Fibroblast of skin of right quadriceps (primary cell): ENCODE results near the gene POFUT1.
"Not testable (repeated sequence)": the region's sequence is repeated elsewhere in the genome, so short reads cannot be mapped to it uniquely, and the experiment has no call there.

Experiments used
- DNase-seq: peaks from one replicate; pipeline ENCODE4 v3.0.0-alpha.2; 2013

POFUT1 gene

DNA sequence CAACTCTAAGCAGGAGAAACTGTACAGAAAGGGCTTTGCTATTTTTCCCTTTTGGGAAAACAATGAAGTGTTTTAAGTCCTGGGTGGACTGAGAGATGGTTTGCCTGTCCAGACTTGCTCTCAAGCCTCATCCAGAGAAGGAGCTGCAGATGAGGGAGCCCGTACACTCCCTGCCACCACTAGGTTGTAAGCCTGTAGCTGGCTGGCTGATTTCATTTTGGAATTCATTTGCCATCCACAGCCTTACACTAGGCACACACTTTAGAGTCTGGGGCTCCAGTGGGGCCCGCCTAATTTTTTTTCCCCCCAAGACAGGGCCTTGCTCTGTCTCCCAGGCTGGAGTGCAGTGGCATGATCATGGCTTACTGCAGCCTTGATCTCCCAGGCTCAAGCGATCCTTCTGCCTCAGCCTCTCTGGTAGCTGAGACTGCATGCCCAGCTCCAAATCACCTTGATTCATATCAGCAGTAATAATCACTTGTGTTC, 28.4 kb downstream of the POFUT1 start:
- no peak for DNase-seq

DNA sequence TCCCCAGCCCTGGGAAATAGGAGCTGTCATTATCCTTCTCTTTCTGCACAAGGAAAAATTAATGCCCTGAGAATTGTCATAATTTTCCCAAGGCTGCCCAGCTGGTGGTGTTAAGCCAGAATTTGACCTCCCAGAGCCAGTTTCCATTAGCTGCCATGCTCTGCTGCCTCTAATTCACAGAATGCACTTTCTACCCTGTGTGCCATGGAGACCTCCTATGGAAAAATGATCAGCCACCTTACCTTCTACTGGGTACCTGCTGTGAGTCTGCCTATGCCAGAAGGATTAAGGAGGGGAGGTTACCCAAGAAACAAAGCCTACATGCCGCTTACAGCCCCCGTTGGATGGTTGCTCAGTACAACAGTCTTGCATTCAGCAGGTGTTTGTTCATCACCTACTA, 29.1 kb downstream of the POFUT1 start:
- no peak for DNase-seq

DNA sequence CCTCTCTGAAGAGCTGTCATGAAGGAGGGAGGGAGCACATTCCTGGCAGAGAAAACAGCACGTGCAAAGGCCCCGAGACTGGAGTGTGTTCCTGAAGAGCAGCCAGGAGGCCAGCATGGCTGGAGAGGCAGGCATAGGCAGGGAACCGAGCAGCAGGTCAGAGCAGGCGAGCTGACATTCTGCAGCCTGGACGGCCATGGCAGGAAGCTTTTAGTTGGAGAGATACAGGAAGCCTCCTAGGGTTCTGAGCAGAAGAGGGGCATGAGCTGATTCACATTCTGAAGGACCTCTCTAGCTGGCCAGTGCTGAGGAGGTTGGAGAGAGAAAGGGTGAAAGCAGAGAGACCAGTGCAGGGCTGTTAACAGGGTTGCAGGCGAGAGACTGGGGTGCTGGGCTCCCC, 29.7 kb downstream of the POFUT1 start:
- no peak for DNase-seq

DNA sequence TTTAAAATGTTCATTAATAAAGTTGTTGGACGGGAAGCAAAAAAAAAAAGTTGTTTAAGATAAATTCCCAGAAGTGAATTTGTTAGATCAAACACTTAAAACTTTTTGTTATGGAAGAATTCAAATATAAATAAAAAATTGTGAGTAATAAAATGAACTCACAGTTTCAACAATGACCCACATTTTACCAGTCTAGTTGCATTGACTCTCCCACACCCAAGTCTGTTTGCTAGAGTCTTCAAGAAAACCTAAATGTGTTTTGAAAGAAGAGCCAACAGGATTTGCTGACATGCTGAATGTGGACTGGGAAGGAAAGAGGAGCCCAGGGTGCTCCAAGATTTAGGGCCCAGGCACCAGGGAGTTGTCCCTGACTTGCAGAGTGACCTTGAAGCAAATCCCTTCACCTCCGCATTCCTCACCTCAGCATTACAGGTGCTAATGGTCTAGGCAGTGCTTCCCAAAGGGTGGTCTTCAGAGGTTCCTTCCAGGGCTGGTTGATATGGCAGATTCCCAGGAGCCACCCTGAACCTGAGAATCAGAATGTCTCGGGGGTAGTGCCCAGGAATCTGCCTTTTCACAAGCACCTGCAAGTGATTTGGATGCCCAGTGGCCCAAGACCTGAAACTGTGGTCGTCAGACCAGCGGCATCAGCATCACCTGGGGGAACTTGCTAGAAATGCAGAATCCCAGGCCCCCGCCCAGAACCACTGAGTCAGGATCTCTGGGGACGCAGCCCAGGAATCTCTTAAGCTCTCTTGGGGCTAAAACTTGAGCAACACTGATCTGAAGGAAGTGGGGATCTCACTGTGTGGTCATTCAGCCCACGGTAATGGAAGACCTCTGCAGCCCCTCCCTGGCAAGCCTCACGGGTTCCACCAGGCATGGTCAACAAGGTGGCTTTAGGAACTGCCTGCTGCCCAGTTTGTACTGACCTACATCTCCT, 31.1 kb downstream of the POFUT1 start:
- no peak for DNase-seq

DNA sequence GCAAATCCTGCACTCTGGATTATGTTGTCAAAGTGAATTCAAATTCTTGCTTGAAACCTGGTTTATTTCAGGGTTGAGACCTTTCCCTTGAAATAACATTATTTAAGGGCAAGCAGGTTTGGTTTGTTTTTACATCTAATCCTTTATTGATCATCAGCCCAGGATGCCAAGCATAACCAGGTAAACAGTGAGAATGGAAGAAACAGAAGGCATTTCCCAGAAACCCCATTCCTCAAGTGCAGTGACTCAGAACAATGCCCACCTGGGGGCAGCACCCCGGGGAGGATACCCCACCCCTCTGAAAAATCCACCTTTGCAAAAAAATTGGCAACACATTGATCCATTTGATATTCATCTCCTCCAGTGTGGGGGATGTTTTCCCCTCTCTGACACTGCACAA, 32.5 kb downstream of the POFUT1 start:
- no peak for DNase-seq

DNA sequence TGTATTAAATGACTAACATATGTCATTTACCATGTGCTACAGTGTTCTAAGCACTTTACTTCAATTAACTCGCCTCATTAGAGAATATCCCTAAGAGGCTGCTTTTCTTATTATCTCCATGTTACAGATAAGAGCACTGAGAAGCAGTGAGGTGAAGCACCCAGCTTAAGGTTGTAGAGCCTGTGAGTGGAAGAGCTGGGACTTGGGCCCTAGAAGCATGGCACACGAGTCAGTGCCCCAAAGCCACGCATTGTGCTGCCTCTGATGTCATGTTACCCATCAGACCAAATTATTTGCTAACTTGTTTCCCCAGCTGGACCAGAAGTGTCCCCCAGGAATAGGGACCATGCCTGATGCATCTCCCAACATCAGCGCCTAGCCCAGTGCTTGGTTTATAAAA, 34.1 kb downstream of the POFUT1 start:
- no peak for DNase-seq

DNA sequence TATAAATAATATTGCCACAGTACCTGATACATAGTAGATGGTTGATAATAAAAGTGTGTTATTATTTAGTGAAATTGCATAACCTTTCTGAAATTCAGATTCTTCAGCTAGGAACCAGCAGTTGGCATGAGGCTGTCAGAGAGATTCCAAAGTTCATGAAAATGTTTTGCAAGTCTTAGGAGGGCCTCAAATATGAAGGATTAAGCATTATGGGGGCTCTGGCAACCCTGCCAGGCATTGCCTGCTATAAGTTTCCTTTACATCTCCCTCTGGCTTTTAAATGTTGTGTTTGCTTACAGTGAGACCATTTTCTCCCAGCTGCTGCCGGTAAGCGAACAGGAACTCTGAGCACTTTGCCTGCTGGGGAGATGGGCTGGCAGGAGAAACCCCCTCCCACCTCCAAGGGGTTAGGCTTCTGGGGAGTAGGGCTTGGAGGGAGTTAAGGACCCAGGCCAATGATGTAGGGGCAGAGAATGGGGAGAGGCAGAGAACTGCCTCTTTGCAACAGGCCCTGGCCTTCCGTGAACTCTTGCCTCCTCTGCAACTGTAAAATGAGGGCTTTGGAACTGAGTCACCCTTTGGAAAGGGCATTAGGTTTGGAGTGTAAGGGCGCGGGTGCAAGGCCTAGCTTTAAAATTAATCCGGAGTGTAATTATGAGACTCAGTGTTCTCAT, 36.6 kb downstream of the POFUT1 start:
- no peak for DNase-seq

DNA sequence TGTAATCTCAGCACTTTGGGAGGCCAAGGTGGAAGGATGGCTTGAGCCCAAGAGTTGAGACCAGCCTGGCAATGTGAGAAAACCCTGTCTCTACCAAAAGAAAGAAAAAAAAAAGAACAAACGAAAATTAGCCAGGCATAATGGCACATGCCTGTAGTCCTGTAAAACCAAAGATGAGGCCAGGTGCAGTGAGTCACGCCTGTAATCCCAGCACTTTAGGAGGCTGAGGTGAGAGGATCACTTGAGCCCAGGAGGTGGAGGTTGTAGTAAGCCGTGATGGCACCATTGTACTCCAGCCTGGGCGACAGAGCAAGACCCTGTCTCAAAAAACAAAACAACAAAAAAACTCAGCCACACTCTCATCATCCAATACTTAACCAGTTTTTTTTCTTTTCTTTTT, 37.3 kb downstream of the POFUT1 start:
- no peak for DNase-seq

DNA sequence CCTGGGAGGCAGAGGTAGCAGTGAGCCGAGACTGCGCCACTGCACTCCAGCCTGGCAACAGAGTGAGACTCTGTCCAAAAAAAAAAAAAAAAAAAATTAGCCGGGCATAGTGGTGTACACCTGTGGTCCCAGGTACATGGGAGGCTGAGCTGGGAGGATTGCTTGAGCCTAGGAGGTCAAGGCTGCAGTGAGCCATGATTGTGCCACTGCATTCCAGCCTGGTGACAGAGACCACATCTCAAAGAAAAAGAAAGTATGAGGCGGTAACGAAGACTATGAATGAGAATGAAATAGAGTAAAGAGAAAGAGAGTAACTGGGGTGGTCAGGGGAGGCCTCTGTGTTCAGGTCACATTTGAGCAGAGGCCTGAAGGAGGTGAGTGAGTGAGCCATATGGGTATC, 38.5 kb downstream of the POFUT1 start:
- DNase-seq = not testable (repeated sequence)

DNA sequence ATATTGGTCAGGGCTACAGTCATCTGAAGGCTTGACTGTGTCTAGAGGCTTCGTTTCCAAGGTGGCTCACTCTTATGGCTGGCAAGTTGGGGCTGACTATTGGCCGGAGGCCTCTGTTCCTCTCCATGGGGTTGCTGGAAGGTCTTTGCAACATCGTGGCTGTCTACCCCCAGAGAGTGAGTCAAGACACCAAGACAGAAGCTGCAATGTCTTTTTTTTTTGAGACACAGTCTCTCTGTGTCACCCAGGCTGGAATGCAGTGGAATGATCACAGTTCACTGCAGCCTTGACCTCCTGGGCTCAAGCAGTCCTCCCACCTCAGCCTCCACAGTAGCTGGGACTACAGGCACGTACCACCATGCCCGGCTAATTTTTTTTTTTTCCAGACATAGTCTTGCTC, 40.4 kb downstream of the POFUT1 start:
- DNase-seq = peak; percentile 9

DNA sequence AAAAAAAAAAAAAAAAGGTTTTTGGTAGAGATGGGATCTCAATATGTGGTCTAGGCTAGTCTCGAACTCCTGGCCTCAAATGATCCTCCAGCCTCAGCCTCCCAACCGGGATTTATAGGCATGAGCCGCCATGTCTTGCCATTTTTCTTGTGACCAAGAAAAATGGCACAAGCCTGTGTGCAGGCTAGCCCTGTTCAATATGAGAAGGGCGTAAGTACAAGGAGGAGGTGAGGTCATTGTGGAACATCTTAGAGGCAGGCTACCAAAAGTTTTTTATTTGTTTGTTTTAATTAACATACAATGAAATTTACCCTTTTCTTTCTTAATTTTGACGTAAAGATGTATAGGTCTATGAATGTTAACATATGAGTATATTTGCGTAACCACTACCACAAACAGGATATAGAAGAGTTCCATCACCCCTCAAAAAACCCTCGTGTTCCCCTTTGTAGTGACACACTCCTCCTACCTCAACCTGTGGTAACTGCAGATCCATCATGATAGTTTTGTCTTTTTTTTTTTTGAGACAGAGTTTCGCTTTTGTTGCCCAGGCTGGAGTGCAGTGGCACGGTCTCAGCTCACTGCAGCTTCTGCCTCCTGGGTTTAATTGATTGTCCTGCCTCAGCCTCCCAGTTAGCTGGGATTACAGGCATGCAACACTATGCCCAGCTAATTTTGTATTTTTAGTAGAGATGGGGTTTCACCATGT, 41.5 kb downstream of the POFUT1 start:
- DNase-seq = no peak

DNA sequence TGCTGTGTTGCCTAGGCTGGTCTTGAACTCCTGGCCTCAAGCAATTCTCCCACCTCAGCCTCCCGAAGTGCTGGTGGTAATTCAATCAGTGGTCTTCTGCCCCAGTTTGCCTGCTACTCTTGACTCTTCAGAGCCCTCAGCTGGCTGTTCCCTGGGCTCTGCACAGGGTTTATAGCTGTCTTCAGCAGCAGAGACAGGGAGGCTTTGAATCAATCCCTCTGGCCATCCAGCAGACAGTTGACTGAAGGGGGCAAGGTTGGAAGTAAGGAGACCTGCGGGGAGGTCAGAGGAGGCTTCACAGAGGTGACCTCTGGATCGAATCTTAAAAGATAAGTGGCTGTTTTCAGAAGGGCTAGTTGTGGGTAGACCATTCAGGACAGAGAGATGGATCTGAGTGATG, 43.8 kb downstream of the POFUT1 start:
- DNase-seq = no peak

DNA sequence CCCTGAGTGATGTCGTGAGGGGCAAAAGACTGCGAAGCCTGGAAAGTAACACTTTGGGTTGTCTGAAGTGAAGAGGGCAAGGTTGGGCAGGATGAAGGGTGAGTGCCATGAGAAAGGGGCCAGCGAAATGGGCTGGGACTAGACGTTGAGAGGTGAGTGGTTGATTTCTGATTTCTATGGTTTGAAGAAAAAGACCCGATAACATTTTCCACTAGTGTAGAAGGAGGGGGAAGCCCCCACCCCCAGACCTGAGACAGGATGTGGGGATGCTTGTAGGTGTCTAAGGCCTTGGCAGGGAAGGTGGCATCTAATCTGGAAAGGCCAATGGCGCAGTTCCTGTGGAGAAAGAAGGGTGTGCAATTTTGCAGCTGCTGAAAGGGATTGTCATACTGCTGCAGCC, 44.5 kb downstream of the POFUT1 start:
- DNase-seq = no peak

DNA sequence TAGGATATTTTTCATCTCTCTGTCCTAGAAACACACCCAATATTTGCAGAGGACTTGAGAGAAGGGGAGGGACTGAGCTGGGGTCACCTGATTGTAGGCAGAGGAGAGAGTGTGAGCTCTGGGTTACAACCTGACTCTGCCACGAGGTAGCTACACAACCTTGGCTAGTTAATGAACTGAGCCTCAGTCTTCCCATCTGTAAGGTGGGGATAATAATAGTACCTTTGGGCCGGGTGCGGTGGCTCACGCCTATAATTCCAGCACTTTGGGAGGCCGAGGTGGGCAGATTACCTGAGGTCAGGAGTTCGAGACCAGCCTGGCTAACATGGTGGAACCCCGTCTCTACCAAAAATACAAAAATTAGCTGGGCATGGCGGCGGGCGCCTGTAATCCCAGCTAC, 53.3 kb downstream of the POFUT1 start:
- DNase-seq = not testable (repeated sequence)

DNA sequence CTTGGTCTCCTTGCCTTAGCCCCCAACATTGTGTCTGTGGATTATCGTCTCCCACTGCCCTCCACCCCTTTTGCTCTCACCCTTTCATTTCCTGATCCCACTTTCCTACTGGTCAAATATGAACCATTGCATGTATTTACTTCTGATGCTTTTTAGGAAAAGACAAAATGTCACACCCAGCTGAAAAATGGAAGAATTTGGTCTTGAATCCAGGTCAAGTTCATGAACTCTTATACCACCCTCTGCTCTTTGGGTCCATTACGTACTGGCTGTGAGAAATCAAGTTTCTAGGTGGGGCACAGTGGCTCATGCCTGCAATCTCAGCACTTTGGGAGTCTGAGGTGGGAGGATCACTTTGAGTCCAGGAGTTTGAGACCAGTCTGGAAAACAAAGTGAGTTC, 54.0 kb downstream of the POFUT1 start:
- DNase-seq = no peak

DNA sequence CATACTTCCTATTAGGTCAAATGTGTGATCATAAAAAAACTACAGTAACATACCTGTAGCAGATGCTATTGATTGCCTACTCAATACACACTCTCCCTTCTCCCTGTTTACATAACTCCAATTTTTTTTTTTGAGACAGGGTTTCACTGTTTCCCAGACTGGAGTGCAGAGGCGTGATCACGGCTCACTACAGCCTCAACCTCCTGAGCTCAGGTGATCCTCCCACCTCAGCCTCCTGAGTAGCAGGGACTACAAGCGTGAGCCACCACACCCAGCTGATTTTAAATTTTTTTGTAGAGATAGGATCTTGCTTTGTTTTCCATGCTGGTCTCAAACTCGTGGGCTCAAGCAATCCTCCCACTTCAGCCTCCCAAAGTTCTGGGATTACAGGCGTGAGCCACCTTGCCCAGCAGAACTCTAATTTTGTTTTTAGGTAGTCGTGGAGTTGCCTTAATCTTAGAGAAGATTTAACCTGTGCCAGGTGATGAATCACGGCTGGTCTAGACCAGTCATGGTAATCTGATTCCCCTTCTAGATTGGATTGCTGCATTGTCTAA, 55.8 kb downstream of the POFUT1 start:
- no peak for DNase-seq

DNA sequence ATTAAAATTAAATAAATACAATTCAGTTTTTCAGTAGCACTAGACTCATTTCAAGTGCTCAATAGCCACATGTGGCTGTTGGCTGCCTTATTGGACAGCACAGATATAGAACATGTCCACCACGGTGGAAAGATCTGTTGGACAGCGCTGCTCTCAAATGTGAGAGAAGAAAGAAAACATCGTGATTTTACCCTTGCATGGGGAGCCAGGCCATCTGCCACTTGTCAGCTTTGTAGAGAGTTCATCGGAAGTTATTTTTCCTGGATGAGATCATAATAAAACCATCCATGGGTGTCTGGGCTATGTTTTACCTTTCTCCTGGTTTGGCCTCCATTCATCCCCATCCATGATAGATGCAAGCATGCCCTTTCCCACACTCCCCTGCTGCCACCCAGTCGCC, 63.9 kb downstream of the POFUT1 start:
- DNase-seq = no peak

DNA sequence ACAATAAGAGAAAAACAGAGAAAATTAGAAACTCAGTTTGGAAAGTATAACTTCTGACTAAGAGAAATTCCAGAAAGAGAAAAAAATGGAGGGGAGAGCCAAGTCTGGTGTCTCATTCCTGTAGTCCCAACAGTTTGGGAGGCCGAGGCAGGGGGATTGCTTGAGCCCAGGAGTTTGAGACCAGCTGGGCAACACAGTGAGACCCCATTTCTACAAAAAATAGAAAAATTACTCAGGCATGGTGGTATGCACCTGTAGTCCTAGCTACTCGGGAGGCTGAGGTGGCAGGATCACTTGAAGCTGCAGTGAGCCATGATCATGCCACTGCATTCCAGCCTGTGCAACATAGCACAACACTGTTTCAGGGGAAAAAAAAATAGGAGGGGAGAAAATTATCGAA, 66.7 kb downstream of the POFUT1 start:
- DNase-seq = no peak

DNA sequence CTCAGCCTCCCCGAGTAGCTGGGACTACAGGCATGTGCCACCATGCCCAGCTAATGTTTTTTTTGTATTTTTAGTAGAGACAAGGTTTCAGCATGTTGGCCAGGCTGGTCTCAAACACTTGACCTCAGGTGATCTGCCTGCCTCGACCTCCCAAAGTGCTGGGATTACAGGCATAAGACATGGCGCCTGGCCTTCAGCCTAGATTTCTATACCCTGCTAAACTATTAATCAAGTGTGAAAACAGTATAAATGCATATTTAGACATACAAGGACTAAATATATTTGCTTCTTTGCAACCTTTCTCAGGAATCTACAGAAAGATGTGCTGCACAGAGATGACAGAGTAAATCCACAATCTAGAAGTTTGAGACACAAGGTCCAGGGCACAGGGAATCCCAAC, 67.5 kb downstream of the POFUT1 start:
- DNase-seq = not testable (repeated sequence)

DNA sequence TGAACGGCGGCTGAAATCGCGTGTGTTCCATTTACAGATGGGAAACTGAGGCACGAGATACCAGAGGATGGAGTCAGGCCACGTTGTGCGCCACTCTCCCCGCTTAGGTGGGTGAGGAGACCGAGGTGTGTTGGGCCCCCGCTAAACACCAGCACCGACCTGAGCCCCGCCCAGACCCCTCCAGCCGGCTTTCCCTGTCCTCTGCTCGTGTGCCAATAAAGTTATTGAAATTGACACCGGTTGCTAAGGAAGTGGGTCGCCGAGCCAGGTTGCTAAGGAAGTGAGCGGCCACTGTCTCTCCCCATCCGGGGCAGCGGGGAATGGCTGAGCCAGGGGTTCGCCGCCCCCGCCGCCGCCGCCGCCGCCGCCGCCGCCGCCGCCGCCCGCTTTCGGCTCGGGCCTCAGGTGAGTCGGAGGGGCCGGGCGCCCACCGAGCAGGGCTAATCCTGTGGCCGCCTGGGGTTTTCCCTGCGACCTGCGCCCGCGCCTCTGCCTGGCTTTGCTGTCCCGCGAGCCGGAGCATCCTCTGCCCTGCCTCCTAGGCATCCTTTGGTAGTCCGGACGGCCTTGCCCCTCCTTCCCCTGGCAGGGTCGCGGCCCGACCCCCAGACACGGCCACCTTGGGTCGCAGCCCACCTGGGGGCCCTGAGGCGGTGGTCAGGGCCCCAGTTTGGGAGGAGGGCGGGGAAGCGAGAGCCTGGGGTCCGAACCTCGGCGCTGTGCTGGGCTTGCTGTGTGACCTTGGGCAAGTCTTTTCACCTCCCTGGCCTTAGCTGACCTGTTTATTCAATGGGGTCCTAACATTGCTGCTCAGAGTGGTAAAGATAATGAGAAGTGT, 69.9 kb downstream of the POFUT1 start, which contains the start of gene KIF3B:
TSS of gene KIF3B (plus strand) at position 291 of the 838 bp plus-strand sequence. CDS start 32,127 bp downstream, outside the sequence.
- DNase-seq = peak; percentile 89

DNA sequence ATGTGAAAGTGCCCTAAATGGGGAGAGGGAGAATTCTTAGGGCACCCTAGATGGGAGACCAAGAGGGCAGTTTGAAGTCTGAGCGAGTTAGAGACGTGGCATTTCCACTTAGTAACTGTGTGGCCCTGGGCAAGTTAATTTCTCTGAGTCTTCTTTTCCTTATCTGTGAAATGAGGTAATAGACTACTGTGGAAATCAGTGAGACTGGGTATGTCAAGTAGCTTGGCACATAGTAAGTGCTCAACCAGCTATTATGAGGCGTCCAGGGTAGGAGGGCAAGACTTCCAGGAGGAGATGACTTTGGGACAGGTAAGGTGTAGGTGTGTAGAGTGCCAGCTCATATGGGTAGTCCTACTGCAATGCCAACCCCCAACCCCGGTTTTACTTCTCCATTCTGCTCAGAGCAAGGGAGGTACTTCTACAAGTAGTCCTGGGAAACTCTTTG, 70.5 kb downstream of the POFUT1 start:
- DNase-seq = no peak

DNA sequence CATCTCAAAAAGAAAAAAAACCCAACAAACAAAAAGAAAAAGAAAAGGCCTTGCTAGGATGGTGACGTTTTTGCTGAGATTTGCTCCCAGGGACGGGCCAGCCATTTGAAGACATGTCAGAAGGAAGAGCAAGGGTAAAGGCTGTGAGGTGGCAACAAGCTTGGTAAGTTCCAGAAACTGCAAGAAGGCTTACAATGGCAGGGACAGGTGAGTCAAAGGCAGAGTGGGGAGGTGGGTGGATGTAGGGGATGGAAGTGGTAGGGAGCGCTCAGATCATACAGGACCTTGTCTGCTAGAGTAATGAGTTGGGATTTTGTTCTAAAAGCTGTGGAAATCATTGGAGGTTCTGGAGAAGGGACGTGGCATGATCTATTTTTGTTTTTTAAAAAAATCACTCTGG, 74.0 kb downstream of the POFUT1 start:
- DNase-seq = no peak
